ENCODE results near the gene SAMD3. TPM values are rescaled to one million over a fixed set of nuclear protein-coding genes. Genes with fewer than 3 reads are reported as not detected.

Gene SAMD3
- polyA plus RNA-seq, 4 donors = 0.24 to 3.1 (median 2.4) TPM

DNA sequence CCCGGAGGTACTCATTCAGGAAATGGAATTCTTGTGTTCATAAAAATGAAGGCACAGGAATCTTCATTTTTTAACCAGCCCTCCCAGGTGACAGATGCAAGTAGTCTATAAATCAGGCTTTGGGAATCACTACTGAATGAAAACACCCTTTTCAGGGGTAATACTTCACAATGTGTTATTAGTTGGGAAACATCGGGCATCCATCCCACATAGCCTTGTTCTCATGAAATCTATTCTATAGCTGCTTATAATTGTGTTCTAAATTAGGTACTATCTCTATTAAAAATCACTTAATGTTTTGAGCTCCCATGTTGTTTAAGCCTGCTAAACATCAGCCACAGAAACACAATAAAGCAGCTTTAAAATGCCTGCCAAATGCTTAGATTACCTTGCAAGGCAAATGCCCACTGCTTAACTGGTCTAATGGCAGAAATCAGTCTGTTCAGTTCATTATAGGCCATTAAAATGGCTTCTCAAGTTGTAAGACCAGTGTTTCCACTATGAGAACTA is 109.5 kb downstream of the SAMD3 start:
- 96 to 100% (median 97%) methylated on average over 2 of the region's 2 CpGs for WGBS, 3 donors
- H3K4me3 ChIP-seq (ENCODE audit: low read depth in 1 of 3, low read length in 3 of 3) = no peak overlapping the region
- no peak for FAIRE-seq
- peaks cover 0 to 2% of the 10 kb centered on the region in 2 donors for H3K9me3 ChIP-seq (ENCODE audit: control insufficient read depth in 2 of 2, insufficient read depth in 1 of 2, low read depth in 1 of 2, low read length in 1 of 2)
- peaks cover 0 to 2% (median 2%) of the 10 kb centered on the region in 3 donors for H3K36me3 ChIP-seq (ENCODE audit: control insufficient read depth in 3 of 3, insufficient read depth in 2 of 3, low read depth in 1 of 3, low read length in 3 of 3)
- H3K27ac ChIP-seq (ENCODE audit: low read depth in 1 of 3, low read length in 2 of 3) = no peak overlapping the region
- DNase-seq = no peak
- no peaks in the 10 kb centered on the region for H3K4me1 ChIP-seq (ENCODE audit: control insufficient read depth in 3 of 3, insufficient read depth in 2 of 3, low read depth in 1 of 3, low read length in 2 of 3)
- no peaks in the 10 kb centered on the region for H3K27me3 ChIP-seq (ENCODE audit: control insufficient read depth in 3 of 3, insufficient read depth in 3 of 3, low read length in 3 of 3)

DNA sequence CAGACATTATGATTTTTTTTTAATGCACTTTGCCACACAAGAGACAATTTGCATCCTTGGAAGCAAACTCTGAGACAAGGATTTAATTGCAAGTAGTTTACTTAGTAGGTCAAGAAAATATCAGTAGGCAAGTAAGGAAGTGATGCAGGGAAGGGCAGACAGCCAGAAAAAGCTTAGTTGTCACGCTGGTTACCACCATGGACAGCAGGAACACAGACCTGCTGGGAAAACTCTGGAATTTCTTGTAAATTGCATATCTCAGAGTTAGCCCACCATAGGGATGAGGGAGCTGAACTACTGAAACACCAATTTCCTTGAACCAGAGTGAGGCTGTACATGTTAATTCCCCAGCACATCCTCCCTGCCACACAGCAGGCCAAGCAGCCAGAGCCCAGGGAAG is 111.7 kb downstream of the SAMD3 start:
- H3K36me3 ChIP-seq (ENCODE audit: control insufficient read depth in 3 of 3, insufficient read depth in 2 of 3, low read depth in 1 of 3, low read length in 3 of 3) = peaks cover 0 to 2% (median 2%) of the 10 kb centered on the region in 3 donors
- H3K27me3 ChIP-seq (ENCODE audit: control insufficient read depth in 3 of 3, insufficient read depth in 3 of 3, low read length in 3 of 3) = no peaks in the 10 kb centered on the region
- no peak overlapping the region for H3K27ac ChIP-seq (ENCODE audit: low read depth in 1 of 3, low read length in 2 of 3)
- no peak overlapping the region for H3K4me3 ChIP-seq (ENCODE audit: low read depth in 1 of 3, low read length in 3 of 3)
- no peaks in the 10 kb centered on the region for H3K9me3 ChIP-seq (ENCODE audit: control insufficient read depth in 2 of 2, insufficient read depth in 1 of 2, low read depth in 1 of 2, low read length in 1 of 2)
- H3K4me1 ChIP-seq (ENCODE audit: control insufficient read depth in 3 of 3, insufficient read depth in 2 of 3, low read depth in 1 of 3, low read length in 2 of 3) = no peaks in the 10 kb centered on the region
- 81 to 94% (median 92%) methylated on average over 1 of the region's 1 CpG for WGBS, 3 donors
- FAIRE-seq (no peak), DNase-seq (no peak)

DNA sequence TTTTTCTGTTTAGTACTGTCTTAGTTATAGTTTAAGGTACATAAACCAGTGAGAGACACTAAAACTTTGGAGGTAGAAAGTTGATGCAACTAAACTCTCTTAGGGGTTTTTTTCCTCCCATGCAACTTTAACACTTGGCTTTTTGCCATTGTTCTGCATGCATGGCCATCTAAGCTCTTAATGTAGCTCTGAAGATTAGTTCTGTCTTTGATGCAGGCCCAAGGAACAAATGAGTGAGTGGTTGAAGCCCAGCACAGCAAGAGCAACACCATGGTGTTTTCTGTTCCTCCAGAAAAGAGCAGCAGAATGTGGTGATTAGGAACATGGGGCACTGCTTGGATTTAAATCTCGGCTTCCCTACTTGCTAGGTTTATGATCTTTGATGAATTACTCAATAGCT is 115.0 kb downstream of the SAMD3 start:
- no peaks in the 10 kb centered on the region for H3K27me3 ChIP-seq (ENCODE audit: control insufficient read depth in 3 of 3, insufficient read depth in 3 of 3, low read length in 3 of 3)
- FAIRE-seq (no peak), DNase-seq (no peak)
- H3K4me3 ChIP-seq (ENCODE audit: low read depth in 1 of 3, low read length in 3 of 3) = no peak overlapping the region
- no peaks in the 10 kb centered on the region for H3K9me3 ChIP-seq (ENCODE audit: control insufficient read depth in 2 of 2, insufficient read depth in 1 of 2, low read depth in 1 of 2, low read length in 1 of 2)
- WGBS, 3 donors = 95 to 100% (median 98%) methylated on average over 1 of the region's 1 CpG
- no peak overlapping the region for H3K27ac ChIP-seq (ENCODE audit: low read depth in 1 of 3, low read length in 2 of 3)
- H3K36me3 ChIP-seq (ENCODE audit: control insufficient read depth in 3 of 3, insufficient read depth in 2 of 3, low read depth in 1 of 3, low read length in 3 of 3) = peaks cover 0 to 2% (median 0%) of the 10 kb centered on the region in 3 donors
- H3K4me1 ChIP-seq (ENCODE audit: control insufficient read depth in 3 of 3, insufficient read depth in 2 of 3, low read depth in 1 of 3, low read length in 2 of 3) = no peaks in the 10 kb centered on the region

DNA sequence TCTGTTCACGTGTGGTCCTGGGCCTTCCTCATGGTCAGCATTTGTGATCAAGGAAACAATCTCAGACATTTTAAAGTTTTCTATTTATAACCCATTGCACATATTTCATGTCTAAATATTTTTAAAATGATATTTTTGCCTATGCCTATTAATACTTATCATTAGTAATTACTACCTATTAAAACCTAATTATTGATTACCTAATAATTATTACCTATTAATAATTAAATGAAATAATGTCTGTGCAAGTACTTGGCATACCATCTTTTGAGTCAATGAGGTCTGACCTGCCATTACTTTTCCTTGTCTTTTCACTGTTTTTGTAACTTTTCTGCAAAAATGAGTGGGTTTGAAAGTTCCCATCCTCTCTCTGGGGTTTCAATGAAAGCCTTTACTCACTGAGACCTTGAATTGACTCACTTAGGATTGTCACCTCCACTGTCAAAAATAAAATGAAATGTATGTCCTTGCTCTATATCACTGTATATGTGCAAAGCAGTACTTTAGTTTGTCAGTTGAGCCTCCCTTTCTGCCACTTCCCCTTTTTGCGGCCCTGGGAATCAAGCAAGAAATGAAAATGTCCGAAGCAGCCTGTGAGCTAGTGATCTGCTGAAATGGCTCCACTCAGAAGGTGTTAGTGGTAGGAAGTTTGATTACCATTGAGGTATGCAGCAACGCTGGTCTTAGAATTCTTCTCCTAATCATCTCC is 116.6 kb downstream of the SAMD3 start:
- peaks cover 0 to 3% (median 0%) of the 10 kb centered on the region in 3 donors for H3K36me3 ChIP-seq (ENCODE audit: control insufficient read depth in 3 of 3, insufficient read depth in 2 of 3, low read depth in 1 of 3, low read length in 3 of 3)
- DNase-seq = no peak
- WGBS, 3 donors = 82 to 95% (median 91%) methylated on average over 4 of the region's 4 CpGs
- no peaks in the 10 kb centered on the region for H3K27me3 ChIP-seq (ENCODE audit: control insufficient read depth in 3 of 3, insufficient read depth in 3 of 3, low read length in 3 of 3)
- no peak for FAIRE-seq
- H3K9me3 ChIP-seq (ENCODE audit: control insufficient read depth in 2 of 2, insufficient read depth in 1 of 2, low read depth in 1 of 2, low read length in 1 of 2) = no peaks in the 10 kb centered on the region
- no peak overlapping the region for H3K27ac ChIP-seq (ENCODE audit: low read depth in 1 of 3, low read length in 2 of 3)
- H3K4me3 ChIP-seq (ENCODE audit: low read depth in 1 of 3, low read length in 3 of 3) = no peak overlapping the region
- no peaks in the 10 kb centered on the region for H3K4me1 ChIP-seq (ENCODE audit: control insufficient read depth in 3 of 3, insufficient read depth in 2 of 3, low read depth in 1 of 3, low read length in 2 of 3)

DNA sequence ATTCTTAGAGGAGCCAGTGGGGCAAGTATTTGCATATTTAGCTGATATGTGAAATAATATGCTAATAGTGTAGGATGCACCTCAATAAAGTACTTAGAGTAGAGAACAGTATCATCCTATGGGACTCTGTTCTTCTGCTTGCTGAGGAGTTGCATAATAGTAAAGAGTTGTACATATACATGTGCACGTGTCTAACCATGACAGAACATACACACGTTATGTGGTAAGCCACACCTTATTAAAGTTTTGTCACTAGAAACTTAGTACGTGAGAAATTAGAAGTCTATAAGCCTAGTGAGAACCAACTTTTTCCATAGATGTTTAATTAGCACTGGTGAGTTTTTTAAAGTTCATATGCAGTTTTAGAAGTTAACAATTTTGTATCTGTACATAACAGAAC is 123.6 kb downstream of the SAMD3 start:
- H3K9me3 ChIP-seq (ENCODE audit: control insufficient read depth in 2 of 2, insufficient read depth in 1 of 2, low read depth in 1 of 2, low read length in 1 of 2) = no peaks in the 10 kb centered on the region
- no peaks in the 10 kb centered on the region for H3K4me1 ChIP-seq (ENCODE audit: control insufficient read depth in 3 of 3, insufficient read depth in 2 of 3, low read depth in 1 of 3, low read length in 2 of 3)
- DNase-seq = no peak
- no peak for FAIRE-seq
- H3K27me3 ChIP-seq (ENCODE audit: control insufficient read depth in 3 of 3, insufficient read depth in 3 of 3, low read length in 3 of 3) = no peaks in the 10 kb centered on the region
- no peak overlapping the region for H3K4me3 ChIP-seq (ENCODE audit: low read depth in 1 of 3, low read length in 3 of 3)
- H3K27ac ChIP-seq (ENCODE audit: low read depth in 1 of 3, low read length in 2 of 3) = no peak overlapping the region
- 91 to 97% (median 92%) methylated on average over 3 of the region's 3 CpGs for WGBS, 3 donors
- H3K36me3 ChIP-seq (ENCODE audit: control insufficient read depth in 3 of 3, insufficient read depth in 2 of 3, low read depth in 1 of 3, low read length in 3 of 3) = peaks cover 0 to 6% (median 2%) of the 10 kb centered on the region in 3 donors

DNA sequence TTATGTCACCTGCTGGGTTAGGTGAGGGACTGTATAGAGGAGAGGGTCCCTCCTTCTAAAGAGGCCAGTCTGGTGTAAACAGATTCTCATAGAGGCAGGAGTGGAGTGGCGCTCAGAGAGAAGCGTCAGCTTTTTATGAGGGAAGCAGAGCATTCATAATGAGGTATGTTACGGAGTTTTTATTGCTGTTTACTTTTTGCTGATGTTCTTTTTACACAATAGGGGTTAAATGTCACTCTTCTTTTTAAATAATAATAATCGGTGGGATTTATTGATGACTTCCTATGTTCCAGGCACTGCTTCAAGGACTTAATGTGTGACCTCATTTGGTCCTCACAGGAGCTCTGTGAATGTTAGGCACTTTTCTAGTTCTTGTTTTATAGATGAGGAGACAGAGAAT is 124.4 kb downstream of the SAMD3 start:
- peaks cover 0 to 6% (median 2%) of the 10 kb centered on the region in 3 donors for H3K36me3 ChIP-seq (ENCODE audit: control insufficient read depth in 3 of 3, insufficient read depth in 2 of 3, low read depth in 1 of 3, low read length in 3 of 3)
- DNase-seq (no peak), FAIRE-seq (no peak)
- H3K4me1 ChIP-seq (ENCODE audit: control insufficient read depth in 3 of 3, insufficient read depth in 2 of 3, low read depth in 1 of 3, low read length in 2 of 3) = no peaks in the 10 kb centered on the region
- no peak overlapping the region for H3K27ac ChIP-seq (ENCODE audit: low read depth in 1 of 3, low read length in 2 of 3)
- H3K4me3 ChIP-seq (ENCODE audit: low read depth in 1 of 3, low read length in 3 of 3) = no peak overlapping the region
- WGBS, 3 donors = 79 to 91% (median 90%) methylated on average over 4 of the region's 4 CpGs
- no peaks in the 10 kb centered on the region for H3K9me3 ChIP-seq (ENCODE audit: control insufficient read depth in 2 of 2, insufficient read depth in 1 of 2, low read depth in 1 of 2, low read length in 1 of 2)
- H3K27me3 ChIP-seq (ENCODE audit: control insufficient read depth in 3 of 3, insufficient read depth in 3 of 3, low read length in 3 of 3) = no peaks in the 10 kb centered on the region

Other genes with a start within 250 kb of the SAMD3 start
- gene L3MBTL3, start 204.4 kb downstream of the SAMD3 start, polyA plus RNA-seq = 1 to 10 TPM; 1.3 to 8.9 (median 2.2) TPM
- gene TMEM200A, start 143.1 kb upstream of the SAMD3 start, polyA plus RNA-seq = 10 to 100 TPM in 1 of 4 donors, 1 to 10 TPM in 2, under 1 TPM in 1; 0.45 to 49.0 (median 5.0) TPM

Data from small intestine (tissue), 7 donors.